NT2/D1 (cell line): ENCODE measurements around the gene PLEKHA6.

Experiments
- SUZ12 ChIP-seq: IDR thresholded peaks from 2 replicates; pipeline ENCODE4 v1.6.1; 2011; ENCODE audit not compliant: insufficient read length, insufficient read depth; ENCODE audit errors: extremely low read depth
- YY1 ChIP-seq: IDR thresholded peaks from 2 replicates; pipeline ENCODE4 v1.6.1; 2011; ENCODE audit not compliant: insufficient read length, insufficient read depth
- ZNF274 ChIP-seq: IDR thresholded peaks from 2 replicates; pipeline ENCODE4 v1.6.1; 2011; ENCODE audit warnings: mild to moderate bottlenecking, low read depth, low read length

DNA sequence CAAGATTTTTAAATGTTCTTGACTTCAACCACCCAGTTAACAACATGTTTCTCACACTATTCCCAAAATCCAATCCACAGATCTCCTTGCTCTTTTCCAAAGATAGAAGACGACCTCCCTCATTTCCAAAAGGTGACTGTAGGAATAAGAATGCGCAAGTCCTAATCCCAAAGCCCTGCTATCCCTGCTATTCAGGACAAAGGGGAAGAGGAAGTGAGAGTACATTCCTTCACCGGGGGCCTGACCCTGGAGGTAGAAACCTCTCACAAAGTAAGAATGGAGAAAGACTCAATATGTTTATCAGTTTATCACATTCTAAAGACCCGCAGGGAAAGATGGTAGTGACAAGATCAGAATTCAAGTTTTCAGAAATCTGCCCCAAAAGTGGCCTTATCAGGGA is 55.7 kb downstream of the PLEKHA6 start:
- no peak for TF ChIP-seq ZNF274
- TF ChIP-seq YY1 = no peak
- TF ChIP-seq SUZ12 = no peak
